ENCODE data around the gene FGD6. TPM values are rescaled to one million over a fixed set of nuclear protein-coding genes. Genes with fewer than 3 reads are reported as not detected.

FGD6 gene
- total and polyA plus RNA-seq, 2 of the 4 experiments (the other 2 are of a cell fraction), result 2.6 to 9.5 TPM

- no peak overlapping the region for H4K8ac ChIP-seq (ENCODE audit: low read depth in 2 of 2, low read length in 2 of 2)
- no peak overlapping the region for H3K9ac ChIP-seq (ENCODE audit: low read depth, low read length)
- dilution Hi-C loops (cut with HindIII; ENCODE audit: low sequenced_read_pairs, unreplicated experiment), result no loop called here
- 100% methylated on average over 2 of the region's 6 CpGs; no CpG with 5 or more reads in 1 of the 2 experiments for WGBS, 2 experiments (ENCODE audit: extremely low coverage in 2 of 2, insufficient read length in 1 of 2)
- H4K5ac ChIP-seq (ENCODE audit: low read depth, low read length), result no peak overlapping the region
- no peak overlapping the region for H3K14ac ChIP-seq (replicated peaks; ENCODE audit: low read depth, low read length)
- H2AK9ac ChIP-seq (replicated peaks; ENCODE audit: low read depth, low read length, poor library complexity), result no peak overlapping the region
- ATAC-seq (ENCODE audit: low read depth) (no peak), DNase-seq (no peak)
- BruUV-seq (replicated peaks), result no TSS peak
- intact Hi-C loops (cut with micrococcal nuclease), result no loop called here
- H2AK5ac ChIP-seq (ENCODE audit: low read depth, low read length), result no peak overlapping the region
- no peak overlapping the region for H3K56ac ChIP-seq (ENCODE audit: extremely low read depth, insufficient read depth, low read length)
- H2BK5ac ChIP-seq (ENCODE audit: low read depth, low read length, poor library complexity, severe bottlenecking), result no peak overlapping the region
- no peak overlapping the region for H2BK120ac ChIP-seq (ENCODE audit: low read depth, low read length)
- CTCF ChIA-PET, result no interaction called here
- no peak overlapping the region for H3K4me2 ChIP-seq (ENCODE audit: low read depth, low read length)
- H3K18ac ChIP-seq (ENCODE audit: low read depth, low read length), result no peak overlapping the region
- no peak for TF ChIP-seq RAD21 (IDR thresholded peaks at IDR 0.05; ENCODE audit: low read length)
- no peak for TF ChIP-seq NFE2L2 (IDR thresholded peaks at IDR 0.05; ENCODE audit: low read depth, low read length)
- no peak for TF ChIP-seq CHD1 (IDR thresholded peaks at IDR 0.05; ENCODE audit: low read depth, low read length)
- TF ChIP-seq CEBPB (IDR thresholded peaks at IDR 0.05; ENCODE audit: low read depth, low read length), result no peak
- no peak for TF ChIP-seq FOS (IDR thresholded peaks at IDR 0.05; ENCODE audit: low read depth, low read length)
- no peak overlapping the region for H3K4ac ChIP-seq (ENCODE audit: low read depth, low read length)
- POLR2A ChIA-PET (ENCODE audit: unreplicated experiment), result interaction anchor here (0.5 kb wide), 1 partner anchor 91 kb away, joined by 6 read pairs; no protein-coding TSS in a partner anchor
- peaks cover 11% of the 10 kb centered on the region for H3K36me3 ChIP-seq (ENCODE audit: control insufficient read depth, insufficient read depth, low read length)
- no peak overlapping the region for H2BK20ac ChIP-seq (ENCODE audit: low read depth, low read length)
- no peak overlapping the region for H3K4me3 ChIP-seq (ENCODE audit: insufficient read depth, low read depth, low read length)
- H4K20me1 ChIP-seq (ENCODE audit: insufficient read depth, low read length), result no peaks in the 10 kb centered on the region
- no peak overlapping the region for H2AFZ ChIP-seq (replicated peaks; ENCODE audit: low read length, poor library complexity)
- no peaks in the 10 kb centered on the region for H3K9me1 ChIP-seq (ENCODE audit: insufficient read depth, low read length)
- no peak overlapping the region for H3K23ac ChIP-seq (ENCODE audit: low read depth, low read length)
- no peaks in the 10 kb centered on the region for H3K9me3 ChIP-seq (ENCODE audit: control insufficient read depth, insufficient read depth, low read length)
- H3K27me3 ChIP-seq (ENCODE audit: control insufficient read depth, insufficient read depth, low read length), result no peaks in the 10 kb centered on the region
- no peaks in the 10 kb centered on the region for H3K4me1 ChIP-seq (ENCODE audit: control insufficient read depth, insufficient read depth, low read length)
- no peak overlapping the region for H2BK15ac ChIP-seq (ENCODE audit: low read depth, low read length)
- H3K79me1 ChIP-seq (ENCODE audit: low read depth in 1 of 2, low read length in 2 of 2), result no peaks in the 10 kb centered on the region
- in situ Hi-C loops (cut with MboI; ENCODE audit: low sequenced_read_pairs), result no loop called here
- H3K27ac ChIP-seq (ENCODE audit: insufficient read depth, low read length), result no peak overlapping the region
- no peak overlapping the region for H4K91ac ChIP-seq (ENCODE audit: insufficient read depth, low read depth, low read length)
Observed at GRCh38 chr12:95134085-95134484, 83.2 kb downstream of the FGD6 start.

All from IMR-90 (cell line).